Measurements from ENCODE around the gene PTPRN2.

PTPRN2 gene

GRCh38 chr7:158374146-158374545 is 213.5 kb downstream of the PTPRN2 start:
- in situ Hi-C loops (cut with HindIII; ENCODE audit: low sequenced_read_pairs): no loop called here
- TF ChIP-seq, protein P1, sequence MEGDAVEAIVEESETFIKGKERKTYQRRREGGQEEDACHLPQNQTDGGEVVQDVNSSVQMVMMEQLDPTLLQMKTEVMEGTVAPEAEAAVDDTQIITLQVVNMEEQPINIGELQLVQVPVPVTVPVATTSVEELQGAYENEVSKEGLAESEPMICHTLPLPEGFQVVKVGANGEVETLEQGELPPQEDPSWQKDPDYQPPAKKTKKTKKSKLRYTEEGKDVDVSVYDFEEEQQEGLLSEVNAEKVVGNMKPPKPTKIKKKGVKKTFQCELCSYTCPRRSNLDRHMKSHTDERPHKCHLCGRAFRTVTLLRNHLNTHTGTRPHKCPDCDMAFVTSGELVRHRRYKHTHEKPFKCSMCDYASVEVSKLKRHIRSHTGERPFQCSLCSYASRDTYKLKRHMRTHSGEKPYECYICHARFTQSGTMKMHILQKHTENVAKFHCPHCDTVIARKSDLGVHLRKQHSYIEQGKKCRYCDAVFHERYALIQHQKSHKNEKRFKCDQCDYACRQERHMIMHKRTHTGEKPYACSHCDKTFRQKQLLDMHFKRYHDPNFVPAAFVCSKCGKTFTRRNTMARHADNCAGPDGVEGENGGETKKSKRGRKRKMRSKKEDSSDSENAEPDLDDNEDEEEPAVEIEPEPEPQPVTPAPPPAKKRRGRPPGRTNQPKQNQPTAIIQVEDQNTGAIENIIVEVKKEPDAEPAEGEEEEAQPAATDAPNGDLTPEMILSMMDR (IDR thresholded peaks at IDR 0.05; ENCODE audit: low read depth, low read length, missing control alignments): no peak
- no peak for DNase-seq (ENCODE audit: low read depth)
- H3K4me3 ChIP-seq (ENCODE audit: low read depth, low read length): no peak overlapping the region

DNA sequence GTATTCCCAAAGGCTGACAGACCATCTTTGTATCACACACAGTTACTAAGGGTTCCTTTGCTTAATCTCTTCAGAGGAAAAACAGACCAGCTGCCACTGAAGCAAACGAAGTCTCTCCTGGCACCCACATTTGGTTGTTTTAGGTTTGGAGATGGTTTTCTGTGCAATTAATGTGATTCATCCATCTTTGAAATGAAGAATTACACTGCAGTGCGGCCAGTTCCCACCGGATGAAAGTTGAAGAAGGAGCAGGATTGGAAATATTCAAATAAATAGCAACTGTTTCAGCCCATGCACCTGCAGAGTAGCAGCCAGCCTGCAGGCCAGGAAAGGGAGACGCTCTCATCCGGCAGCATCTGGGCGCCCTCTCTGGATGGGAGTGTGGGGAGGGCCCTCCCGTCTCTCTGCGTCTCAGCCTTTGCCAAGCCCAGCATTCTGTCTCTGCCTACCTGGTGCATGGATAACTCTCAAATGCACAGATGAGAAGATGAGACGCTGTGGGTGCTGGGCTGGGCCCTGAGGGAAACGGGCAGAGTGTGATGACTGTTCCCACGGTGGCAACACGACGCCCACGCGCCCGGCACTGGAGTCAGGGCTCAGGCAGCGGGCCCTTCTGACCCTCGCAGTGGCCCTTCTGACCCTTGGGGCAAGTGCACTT is 214.0 kb downstream of the PTPRN2 start:
- DNase-seq (ENCODE audit: low read depth): no peak
- in situ Hi-C loops (cut with HindIII; ENCODE audit: low sequenced_read_pairs): no loop called here
- TF ChIP-seq, protein P1 (IDR thresholded peaks at IDR 0.05; ENCODE audit: low read depth, low read length, missing control alignments): no peak

GRCh38 chr7:158372400-158373342 is 215.0 kb downstream of the PTPRN2 start:
- no peak for DNase-seq (ENCODE audit: low read depth)
- in situ Hi-C loops (cut with HindIII; ENCODE audit: low sequenced_read_pairs): no loop called here

More for the DNA sequence above, 214.0 kb downstream of the PTPRN2 start:
- no peak overlapping the region for H3K4me3 ChIP-seq (ENCODE audit: low read depth, low read length)

GRCh38 chr7:158371856-158372255 is 215.8 kb downstream of the PTPRN2 start:
- in situ Hi-C loops (cut with HindIII; ENCODE audit: low sequenced_read_pairs): no loop called here
- DNase-seq (ENCODE audit: low read depth): no peak
- no peak overlapping the region for H3K4me3 ChIP-seq (ENCODE audit: low read depth, low read length)
- TF ChIP-seq, protein P1 (IDR thresholded peaks at IDR 0.05; ENCODE audit: low read depth, low read length, missing control alignments): no peak

More at GRCh38 chr7:158372400-158373342, 215.0 kb downstream of the PTPRN2 start:
- no peak overlapping the region for H3K4me3 ChIP-seq (ENCODE audit: low read depth, low read length)
- TF ChIP-seq, protein P1 (IDR thresholded peaks at IDR 0.05; ENCODE audit: low read depth, low read length, missing control alignments): no peak

- TF ChIP-seq, protein P1 (IDR thresholded peaks at IDR 0.05; ENCODE audit: low read depth, low read length, missing control alignments): no peak
- in situ Hi-C loops (cut with HindIII; ENCODE audit: low sequenced_read_pairs): no loop called here
- DNase-seq (ENCODE audit: low read depth): no peak
- H3K4me3 ChIP-seq (ENCODE audit: low read depth, low read length): no peak overlapping the region
Observed at GRCh38 chr7:158369866-158370265, 217.8 kb downstream of the PTPRN2 start.

DNA sequence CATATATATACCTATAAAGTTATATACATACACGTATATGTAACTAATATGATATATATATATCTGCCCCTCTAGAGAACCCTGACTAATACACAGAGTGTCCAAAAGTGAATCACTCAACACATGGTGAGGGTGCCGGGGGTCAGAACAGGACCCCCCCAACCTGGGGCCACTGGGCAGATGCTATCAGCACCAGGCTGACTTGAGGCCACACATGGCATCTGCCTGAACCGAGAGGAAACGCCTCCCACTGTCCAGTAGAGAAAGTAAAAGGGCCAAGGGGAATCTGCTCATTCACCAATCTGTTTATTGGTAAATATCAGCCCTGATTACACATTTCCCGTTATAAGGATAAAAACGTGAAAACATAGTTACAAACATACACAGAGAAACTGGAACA is 218.3 kb downstream of the PTPRN2 start:
- DNase-seq (ENCODE audit: low read depth): no peak
- in situ Hi-C loops (cut with HindIII; ENCODE audit: low sequenced_read_pairs): no loop called here
- TF ChIP-seq, protein P1 (IDR thresholded peaks at IDR 0.05; ENCODE audit: low read depth, low read length, missing control alignments): no peak
- no peak overlapping the region for H3K4me3 ChIP-seq (ENCODE audit: low read depth, low read length)

All from astrocyte of the cerebellum (primary cell).